ENCODE data around the gene TTN. TPM values are rescaled to one million over a fixed set of nuclear protein-coding genes. Genes with fewer than 3 reads are reported as not detected.

Gene TTN
- total and polyA plus RNA-seq, 2 of the 4 experiments (the other 2 are of a cell fraction) = 0.02 to 0.18 TPM

DNA sequence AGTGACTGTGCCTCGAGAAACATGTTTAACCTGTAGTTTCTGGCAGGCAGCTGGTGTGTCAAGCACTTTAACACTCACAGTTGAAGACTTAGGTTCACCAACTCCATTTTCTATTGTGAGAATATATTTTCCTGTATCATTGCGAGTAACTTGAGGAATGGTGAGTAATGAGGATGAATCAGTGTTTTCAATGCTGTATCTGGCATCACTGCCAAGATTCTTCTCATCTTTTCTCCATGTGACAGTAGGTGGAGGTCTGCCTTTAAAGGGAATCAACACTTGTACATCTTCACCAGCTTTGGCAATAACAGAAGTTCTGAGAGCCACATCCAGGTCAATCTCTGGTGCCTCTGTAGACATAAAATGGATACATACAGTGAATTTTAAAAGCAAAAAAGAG, 254.2 kb downstream of the TTN start:
- Histone ChIP-seq H2BK20ac (ENCODE audit: low read depth, low read length) (no peak overlapping the region), H2AK5ac (ENCODE audit: low read depth, low read length) (no peak overlapping the region), H2BK5ac (ENCODE audit: low read depth, low read length, poor library complexity, severe bottlenecking) (peak overlapping the region; percentile 38), H3K14ac (replicated peaks; ENCODE audit: low read depth, low read length) (0 out of 2 replicates have a peak overlapping the region, but pooled peaks have one; percentile 2), H2BK120ac (ENCODE audit: low read depth, low read length) (peak overlapping the region; percentile 28; the same call in 1 of the 2 replicates), H3K23ac (ENCODE audit: low read depth, low read length) (no peak overlapping the region), H2AK9ac (replicated peaks; ENCODE audit: low read depth, low read length, poor library complexity) (no peak overlapping the region), H3K4me2 (ENCODE audit: low read depth, low read length) (no peak overlapping the region), H3K18ac (ENCODE audit: low read depth, low read length) (peak overlapping the region; percentile 42; the same call in 1 of the 2 replicates), H3K79me1 (ENCODE audit: low read depth in 1 of 2, low read length in 2 of 2) (peaks cover 4 to 6% of the 10 kb centered on the region in 2 experiments; a peak in 2 of 4 replicates), H4K91ac (ENCODE audit: insufficient read depth, low read depth, low read length) (no peak overlapping the region), H2AFZ (replicated peaks; ENCODE audit: low read length, poor library complexity) (no peak overlapping the region), H2BK15ac (ENCODE audit: low read depth, low read length) (no peak overlapping the region), H3K56ac (ENCODE audit: extremely low read depth, insufficient read depth, low read length) (no peak overlapping the region), H3K4me1 (ENCODE audit: control insufficient read depth, insufficient read depth, low read length) (peaks cover 1% of the 10 kb centered on the region; the same call in 1 of the 2 replicates), H3K9me3 (ENCODE audit: control insufficient read depth, insufficient read depth, low read length) (no peaks in the 10 kb centered on the region), H3K9ac (ENCODE audit: low read depth, low read length) (no peak overlapping the region), H4K5ac (ENCODE audit: low read depth, low read length) (no peak overlapping the region), H3K27ac (ENCODE audit: insufficient read depth, low read length) (no peak overlapping the region), H4K20me1 (ENCODE audit: insufficient read depth, low read length) (no peaks in the 10 kb centered on the region), H3K27me3 (ENCODE audit: control insufficient read depth, insufficient read depth, low read length) (no peaks in the 10 kb centered on the region), H3K4me3 (ENCODE audit: insufficient read depth, low read depth, low read length) (no peak overlapping the region), H3K4ac (ENCODE audit: low read depth, low read length) (no peak overlapping the region; the same call in 1 of the 2 replicates), H3K9me1 (ENCODE audit: insufficient read depth, low read length) (0 out of 2 replicates have a peak, but pooled peaks cover 5% of the 10 kb centered on the region), H3K36me3 (ENCODE audit: control insufficient read depth, insufficient read depth, low read length) (no peaks in the 10 kb centered on the region), H4K8ac (ENCODE audit: low read depth in 2 of 2, low read length in 2 of 2) (peak overlapping the region in 1 of 2 experiments; percentile 31; a peak in 1 of 4 replicates)
- intact Hi-C loops (cut with micrococcal nuclease) (no loop called here), in situ Hi-C loops (cut with MboI; ENCODE audit: low sequenced_read_pairs) (no loop called here), dilution Hi-C loops (cut with HindIII; ENCODE audit: low sequenced_read_pairs, unreplicated experiment) (no loop called here)
- DNase-seq = peak; percentile 89
- BruUV-seq (replicated peaks) = no TSS peak
- POLR2A ChIA-PET (ENCODE audit: unreplicated experiment) = interaction anchor here (0.5 kb wide), 1 partner anchor 36 kb away, joined by 3 read pairs; no protein-coding TSS in a partner anchor
- CTCF ChIA-PET = no interaction called here
- ATAC-seq (ENCODE audit: low read depth) = peak; percentile 87
- no CpG with 5 or more reads among the region's 2 CpGs for WGBS, 2 experiments (ENCODE audit: extremely low coverage in 2 of 2, insufficient read length in 1 of 2)
- no peak for TF ChIP-seq SMC3 (IDR thresholded peaks at IDR 0.05; ENCODE audit: low read depth, low read length)
- 0 out of 2 replicates have a peak, but pooled peaks have one; percentile 16 for TF ChIP-seq CEBPB (IDR thresholded peaks at IDR 0.05; ENCODE audit: low read depth, low read length)
- peak; percentile 9; the same call in 1 of the 2 replicates for TF ChIP-seq NFE2L2 (IDR thresholded peaks at IDR 0.05; ENCODE audit: low read depth, low read length)
- 0 out of 2 replicates have a peak, but pooled peaks have one; percentile 31 for TF ChIP-seq FOS (IDR thresholded peaks at IDR 0.05; ENCODE audit: low read depth, low read length)
- TF ChIP-seq, protein P1, sequence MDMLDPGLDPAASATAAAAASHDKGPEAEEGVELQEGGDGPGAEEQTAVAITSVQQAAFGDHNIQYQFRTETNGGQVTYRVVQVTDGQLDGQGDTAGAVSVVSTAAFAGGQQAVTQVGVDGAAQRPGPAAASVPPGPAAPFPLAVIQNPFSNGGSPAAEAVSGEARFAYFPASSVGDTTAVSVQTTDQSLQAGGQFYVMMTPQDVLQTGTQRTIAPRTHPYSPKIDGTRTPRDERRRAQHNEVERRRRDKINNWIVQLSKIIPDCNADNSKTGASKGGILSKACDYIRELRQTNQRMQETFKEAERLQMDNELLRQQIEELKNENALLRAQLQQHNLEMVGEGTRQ (IDR thresholded peaks at IDR 0.05; ENCODE audit: low read depth, low read length) = peak; percentile 40; the same call in 1 of the 2 replicates

Measured in IMR-90 (cell line).